Rectal smooth muscle tissue (tissue), 1 donor: ENCODE measurements around the gene VASH2.
"Not testable (repeated sequence)": the region's sequence is repeated elsewhere in the genome, so short reads cannot be mapped to it uniquely, and the experiment has no call there.

ENCODE experiments used
- H3K27ac ChIP-seq: one replicate; pipeline ENCODE4 v1.7.0; 2013; ENCODE audit warnings: low read depth, low read length, inconsistent platforms
- H3K27me3 ChIP-seq: one replicate; pipeline ENCODE4 v1.7.0; 2013; ENCODE audit warnings: low read length; ENCODE audit not compliant: control insufficient read depth, insufficient read depth
- H3K36me3 ChIP-seq: one replicate; pipeline ENCODE4 v1.7.0; 2013; ENCODE audit warnings: low read length; ENCODE audit not compliant: control insufficient read depth, insufficient read depth
- H3K4me1 ChIP-seq: one replicate; pipeline ENCODE4 v1.7.0; 2013; ENCODE audit warnings: low read length; ENCODE audit not compliant: control insufficient read depth, insufficient read depth
- H3K4me3 ChIP-seq: one replicate; pipeline ENCODE4 v1.7.0; 2013; ENCODE audit warnings: low read length
- H3K9ac ChIP-seq: one replicate; pipeline ENCODE4 v1.7.0; 2013; ENCODE audit warnings: low read length

VASH2 gene

GRCh38 chr1:212952641-212952976 is 2.3 kb downstream of the VASH2 start:
- no peak overlapping the region for H3K27ac ChIP-seq
- H3K36me3 ChIP-seq: no peaks in the 10 kb centered on the region
- no peaks in the 10 kb centered on the region for H3K27me3 ChIP-seq
- H3K4me1 ChIP-seq: no peaks in the 10 kb centered on the region
- H3K9ac ChIP-seq: no peak overlapping the region
- H3K4me3 ChIP-seq: no peak overlapping the region

GRCh38 chr1:212953321-212953720 is 3.0 kb downstream of the VASH2 start:
- Histone ChIP-seq H3K4me1 (no peaks in the 10 kb centered on the region), H3K4me3 (no peak overlapping the region), H3K9ac (no peak overlapping the region), H3K27me3 (no peaks in the 10 kb centered on the region), H3K36me3 (no peaks in the 10 kb centered on the region), H3K27ac (no peak overlapping the region)

- H3K9ac ChIP-seq: no peak overlapping the region
- no peaks in the 10 kb centered on the region for H3K27me3 ChIP-seq
- no peak overlapping the region for H3K4me3 ChIP-seq
- no peak overlapping the region for H3K27ac ChIP-seq
- H3K36me3 ChIP-seq: no peaks in the 10 kb centered on the region
- no peaks in the 10 kb centered on the region for H3K4me1 ChIP-seq
Measured at GRCh38 chr1:212954514-212954913, 4.2 kb downstream of the VASH2 start.

- no peaks in the 10 kb centered on the region for H3K36me3 ChIP-seq
- H3K27me3 ChIP-seq: no peaks in the 10 kb centered on the region
- H3K9ac ChIP-seq: no peak overlapping the region
- H3K27ac ChIP-seq: no peak overlapping the region
- H3K4me1 ChIP-seq: no peaks in the 10 kb centered on the region
- no peak overlapping the region for H3K4me3 ChIP-seq
Measured at GRCh38 chr1:212955098-212955497, 4.8 kb downstream of the VASH2 start.

- Histone ChIP-seq H3K4me3 (no peak overlapping the region), H3K27me3 (no peaks in the 10 kb centered on the region), H3K4me1 (no peaks in the 10 kb centered on the region), H3K36me3 (no peaks in the 10 kb centered on the region), H3K9ac (no peak overlapping the region), H3K27ac (no peak overlapping the region)
Measured at GRCh38 chr1:212955961-212956620, 5.8 kb downstream of the VASH2 start.

GRCh38 chr1:212957546-212957945 is 7.2 kb downstream of the VASH2 start:
- H3K4me1 ChIP-seq: no peaks in the 10 kb centered on the region
- H3K4me3 ChIP-seq: no peak overlapping the region
- no peaks in the 10 kb centered on the region for H3K36me3 ChIP-seq
- no peaks in the 10 kb centered on the region for H3K27me3 ChIP-seq
- H3K9ac ChIP-seq: no peak overlapping the region
- H3K27ac ChIP-seq: no peak overlapping the region

- H3K4me3 ChIP-seq: no peak overlapping the region
- H3K9ac ChIP-seq: no peak overlapping the region
- H3K36me3 ChIP-seq: no peaks in the 10 kb centered on the region
- H3K27me3 ChIP-seq: no peaks in the 10 kb centered on the region
- no peak overlapping the region for H3K27ac ChIP-seq
- H3K4me1 ChIP-seq: no peaks in the 10 kb centered on the region
Measured at GRCh38 chr1:212958175-212958574, 7.8 kb downstream of the VASH2 start.

GRCh38 chr1:212959266-212960220 is 9.2 kb downstream of the VASH2 start:
- H3K9ac ChIP-seq: no peak overlapping the region
- no peaks in the 10 kb centered on the region for H3K4me1 ChIP-seq
- H3K4me3 ChIP-seq: no peak overlapping the region
- no peaks in the 10 kb centered on the region for H3K27me3 ChIP-seq
- no peaks in the 10 kb centered on the region for H3K36me3 ChIP-seq
- H3K27ac ChIP-seq: no peak overlapping the region

- Histone ChIP-seq H3K4me1 (no peaks in the 10 kb centered on the region), H3K9ac (no peak overlapping the region), H3K4me3 (no peak overlapping the region), H3K27me3 (no peaks in the 10 kb centered on the region), H3K36me3 (no peaks in the 10 kb centered on the region), H3K27ac (no peak overlapping the region)
Measured at GRCh38 chr1:212960932-212961331, 10.6 kb downstream of the VASH2 start.

GRCh38 chr1:212962509-212962908 is 12.2 kb downstream of the VASH2 start:
- Histone ChIP-seq H3K4me1 (no peaks in the 10 kb centered on the region), H3K27ac (no peak overlapping the region), H3K27me3 (no peaks in the 10 kb centered on the region), H3K4me3 (no peak overlapping the region), H3K36me3 (no peaks in the 10 kb centered on the region), H3K9ac (no peak overlapping the region)

GRCh38 chr1:212964102-212964501 is 13.8 kb downstream of the VASH2 start:
- Histone ChIP-seq H3K36me3 (no peaks in the 10 kb centered on the region), H3K4me3 (no peak overlapping the region), H3K27me3 (no peaks in the 10 kb centered on the region), H3K27ac (no peak overlapping the region), H3K4me1 (no peaks in the 10 kb centered on the region), H3K9ac (no peak overlapping the region)

- H3K36me3 ChIP-seq, H3K27me3 ChIP-seq, H3K9ac ChIP-seq, H3K27ac ChIP-seq, H3K4me3 ChIP-seq, H3K4me1 ChIP-seq: not testable (repeated sequence)
Measured at GRCh38 chr1:212964993-212965392, 14.7 kb downstream of the VASH2 start.

GRCh38 chr1:212966616-212967015 is 16.3 kb downstream of the VASH2 start:
- Histone ChIP-seq H3K9ac (no peak overlapping the region), H3K27ac (no peak overlapping the region), H3K4me1 (no peaks in the 10 kb centered on the region), H3K27me3 (no peaks in the 10 kb centered on the region), H3K36me3 (no peaks in the 10 kb centered on the region), H3K4me3 (no peak overlapping the region)
